ENCODE measurements around the gene RIT1.
A peak's percentile ranks its signal among the peaks of the same experiment; 100 is the strongest.

RIT1 gene

GRCh38 chr1:155890251-155890650 is 20.9 kb downstream of the RIT1 start:
- DNase-seq = no peak

GRCh38 chr1:155889566-155889965 is 21.6 kb downstream of the RIT1 start:
- DNase-seq = no peak

- no peak for DNase-seq
These were observed 22.7 kb downstream of the RIT1 start for GRCh38 chr1:155888481-155888880.

- DNase-seq = no peak
These were observed 26.2 kb downstream of the RIT1 start for GRCh38 chr1:155884982-155885381.

GRCh38 chr1:155884031-155884960 is 26.9 kb downstream of the RIT1 start:
- DNase-seq = no peak

GRCh38 chr1:155882766-155883165 is 28.4 kb downstream of the RIT1 start:
- DNase-seq = no peak

- DNase-seq = no peak
These were observed 28.9 kb downstream of the RIT1 start for GRCh38 chr1:155882235-155882634.

- no peak for DNase-seq
These were observed 30.2 kb downstream of the RIT1 start for GRCh38 chr1:155880950-155881349.

GRCh38 chr1:155880251-155880650 is 30.9 kb downstream of the RIT1 start:
- no peak for DNase-seq

- DNase-seq = no peak
These were observed 33.2 kb downstream of the RIT1 start for GRCh38 chr1:155877945-155878344.

- no peak for DNase-seq
These were observed 37.3 kb downstream of the RIT1 start for GRCh38 chr1:155873860-155874259.

- no peak for DNase-seq
These were observed 38.6 kb downstream of the RIT1 start for GRCh38 chr1:155872527-155872926.

GRCh38 chr1:155871390-155871789 is 39.8 kb downstream of the RIT1 start:
- peak; percentile 62 for DNase-seq

GRCh38 chr1:155867766-155868165 is 43.4 kb downstream of the RIT1 start:
- DNase-seq = no peak

- no peak for DNase-seq
These were observed 46.8 kb downstream of the RIT1 start for GRCh38 chr1:155864393-155864792.

- no peak for DNase-seq
These were observed 49.3 kb downstream of the RIT1 start for GRCh38 chr1:155861896-155862295.

- DNase-seq = no peak
These were observed 50.1 kb downstream of the RIT1 start for GRCh38 chr1:155860970-155861510.

- peak; percentile 87 for DNase-seq
These were observed 51.0 kb downstream of the RIT1 start for GRCh38 chr1:155859881-155860871.

GRCh38 chr1:155859234-155859829 is 51.8 kb downstream of the RIT1 start, which contains the start of gene SYT11:
SYT11 (plus strand) TSS chr1:155859567; CDS start chr1:155859762, 195 bp downstream.
- DNase-seq = peak; percentile 95

GRCh38 chr1:155858800-155859233 is 52.3 kb downstream of the RIT1 start:
- no peak for DNase-seq

- peak; percentile 99 for DNase-seq
These were observed 53.9 kb downstream of the RIT1 start, which contains the start of gene GON4L for GRCh38 chr1:155856975-155857930. GON4L (minus strand) TSS chr1:155857214; CDS start chr1:155853780, 3,434 bp downstream.
